ENCODE data around the gene ERVK3-1. TPM values are rescaled to one million over a fixed set of nuclear protein-coding genes. Genes with fewer than 3 reads are reported as not detected.

ERVK3-1 gene
- polyA plus RNA-seq, 3 donors: 34.6 to 61.5 (median 38.8) TPM

- H3K27ac Mint-ChIP-seq: no peak overlapping the region
- H3K4me3 ChIP-seq (replicated peaks in 1 of 3; ENCODE audit: low read depth in 2 of 3, low read length in 3 of 3): peak overlapping the region in 1 of 3 experiments; percentile 47
- no peaks in the 10 kb centered on the region for H3K27me3 ChIP-seq (ENCODE audit: control insufficient read depth in 2 of 2, insufficient read depth in 2 of 2, low read length in 2 of 2)
- intact Hi-C loops (cut with micrococcal nuclease): no loop called here
- peaks cover 60 to 99% (median 98%) of the 10 kb centered on the region in 7 donors for H3K9me3 Mint-ChIP-seq
- no peaks in the 10 kb centered on the region for H3K79me2 ChIP-seq (ENCODE audit: insufficient read depth, low read length)
- H3K9ac ChIP-seq (ENCODE audit: insufficient read depth, low read length, poor library complexity, severe bottlenecking): no peak overlapping the region
- H3K36me3 Mint-ChIP-seq: peaks cover 54 to 92% of the 10 kb centered on the region in 2 donors
- H3K4me2 ChIP-seq (replicated peaks; ENCODE audit: extremely low read depth, low read length, poor library complexity, severe bottlenecking): no peak overlapping the region
- peaks cover 91 to 97% of the 10 kb centered on the region in 2 donors for H3K9me3 ChIP-seq (replicated peaks in 1 of 2; ENCODE audit: control insufficient read depth in 1 of 2, insufficient read depth in 1 of 2, low read length in 2 of 2)
- WGBS (ENCODE audit: insufficient coverage): 98% methylated on average over 16 of the region's 22 CpGs
- H3K27me3 Mint-ChIP-seq (ENCODE audit: low read depth in 3 of 3): no peaks in the 10 kb centered on the region
- H3K4me1 ChIP-seq (ENCODE audit: control insufficient read depth in 1 of 2, insufficient read depth in 2 of 2, low read length in 2 of 2): no peaks in the 10 kb centered on the region
- no peaks in the 10 kb centered on the region for H4K20me1 ChIP-seq (ENCODE audit: insufficient read depth, low read length)
- no peak for DNase-seq
- no peak overlapping the region for H3K4me3 Mint-ChIP-seq
- H3K4me1 Mint-ChIP-seq: no peaks in the 10 kb centered on the region
- peaks cover 32 to 89% of the 10 kb centered on the region in 2 donors for H3K36me3 ChIP-seq (replicated peaks in 1 of 2; ENCODE audit: control insufficient read depth in 1 of 2, insufficient read depth in 2 of 2, low read length in 2 of 2)
- no peak overlapping the region for H3K27ac ChIP-seq (ENCODE audit: low read depth in 1 of 2, low read length in 2 of 2)
- TF ChIP-seq, protein P1, sequence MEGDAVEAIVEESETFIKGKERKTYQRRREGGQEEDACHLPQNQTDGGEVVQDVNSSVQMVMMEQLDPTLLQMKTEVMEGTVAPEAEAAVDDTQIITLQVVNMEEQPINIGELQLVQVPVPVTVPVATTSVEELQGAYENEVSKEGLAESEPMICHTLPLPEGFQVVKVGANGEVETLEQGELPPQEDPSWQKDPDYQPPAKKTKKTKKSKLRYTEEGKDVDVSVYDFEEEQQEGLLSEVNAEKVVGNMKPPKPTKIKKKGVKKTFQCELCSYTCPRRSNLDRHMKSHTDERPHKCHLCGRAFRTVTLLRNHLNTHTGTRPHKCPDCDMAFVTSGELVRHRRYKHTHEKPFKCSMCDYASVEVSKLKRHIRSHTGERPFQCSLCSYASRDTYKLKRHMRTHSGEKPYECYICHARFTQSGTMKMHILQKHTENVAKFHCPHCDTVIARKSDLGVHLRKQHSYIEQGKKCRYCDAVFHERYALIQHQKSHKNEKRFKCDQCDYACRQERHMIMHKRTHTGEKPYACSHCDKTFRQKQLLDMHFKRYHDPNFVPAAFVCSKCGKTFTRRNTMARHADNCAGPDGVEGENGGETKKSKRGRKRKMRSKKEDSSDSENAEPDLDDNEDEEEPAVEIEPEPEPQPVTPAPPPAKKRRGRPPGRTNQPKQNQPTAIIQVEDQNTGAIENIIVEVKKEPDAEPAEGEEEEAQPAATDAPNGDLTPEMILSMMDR (IDR thresholded peaks at IDR 0.05): no peak
- H2AFZ ChIP-seq (ENCODE audit: insufficient read depth, low read depth, low read length, poor library complexity, severe bottlenecking): no peak overlapping the region
Measured at GRCh38 chr19:58294743-58295374, 10.3 kb upstream of the ERVK3-1 start.

DNA sequence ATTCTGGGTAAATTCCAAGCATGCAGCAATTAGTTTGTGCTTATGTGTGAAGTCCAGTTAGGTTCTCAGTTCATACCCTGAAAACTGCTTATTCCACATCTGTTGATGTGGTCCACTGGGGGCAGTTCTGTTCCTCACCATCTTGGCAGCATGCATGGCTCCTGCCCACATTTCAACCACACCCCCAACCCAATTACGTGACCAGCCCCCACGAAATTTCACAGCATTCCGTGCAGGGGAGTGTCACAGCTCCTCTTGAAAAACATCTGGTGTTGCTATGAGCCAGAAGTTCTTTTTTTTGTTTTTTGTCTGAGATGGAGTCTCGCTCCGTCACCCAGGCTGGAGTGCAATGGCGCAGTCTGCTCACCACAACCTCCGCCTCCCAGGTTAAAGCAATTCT lies 9.1 kb upstream of the ERVK3-1 start:
- no peak overlapping the region for H3K4me3 Mint-ChIP-seq
- no peak overlapping the region for H3K27ac Mint-ChIP-seq
- no peak overlapping the region for H2AFZ ChIP-seq (ENCODE audit: insufficient read depth, low read depth, low read length, poor library complexity, severe bottlenecking)
- H3K9ac ChIP-seq (ENCODE audit: insufficient read depth, low read length, poor library complexity, severe bottlenecking): no peak overlapping the region
- no peak for DNase-seq
- no peaks in the 10 kb centered on the region for H3K79me2 ChIP-seq (ENCODE audit: insufficient read depth, low read length)
- peaks cover 97 to 98% of the 10 kb centered on the region in 2 donors for H3K9me3 ChIP-seq (replicated peaks in 1 of 2; ENCODE audit: control insufficient read depth in 1 of 2, insufficient read depth in 1 of 2, low read length in 2 of 2)
- H3K4me1 Mint-ChIP-seq: no peaks in the 10 kb centered on the region
- H3K4me1 ChIP-seq (ENCODE audit: control insufficient read depth in 1 of 2, insufficient read depth in 2 of 2, low read length in 2 of 2): no peaks in the 10 kb centered on the region
- no peaks in the 10 kb centered on the region for H3K27me3 ChIP-seq (ENCODE audit: control insufficient read depth in 2 of 2, insufficient read depth in 2 of 2, low read length in 2 of 2)
- H3K27me3 Mint-ChIP-seq (ENCODE audit: low read depth in 3 of 3): no peaks in the 10 kb centered on the region
- H3K27ac ChIP-seq (ENCODE audit: low read depth in 1 of 2, low read length in 2 of 2): no peak overlapping the region
- peaks cover 25 to 90% of the 10 kb centered on the region in 2 donors for H3K36me3 ChIP-seq (replicated peaks in 1 of 2; ENCODE audit: control insufficient read depth in 1 of 2, insufficient read depth in 2 of 2, low read length in 2 of 2)
- no peaks in the 10 kb centered on the region for H4K20me1 ChIP-seq (ENCODE audit: insufficient read depth, low read length)
- H3K9me3 Mint-ChIP-seq: peaks cover 68 to 98% (median 96%) of the 10 kb centered on the region in 7 donors
- WGBS (ENCODE audit: insufficient coverage): no CpG with 5 or more reads among the region's 7 CpGs
- H3K4me2 ChIP-seq (replicated peaks; ENCODE audit: extremely low read depth, low read length, poor library complexity, severe bottlenecking): no peak overlapping the region
- H3K36me3 Mint-ChIP-seq: peaks cover 58 to 92% of the 10 kb centered on the region in 2 donors
- intact Hi-C loops (cut with micrococcal nuclease): no loop called here
- TF ChIP-seq, protein P1 (IDR thresholded peaks at IDR 0.05): no peak
- no peak overlapping the region for H3K4me3 ChIP-seq (replicated peaks in 1 of 3; ENCODE audit: low read depth in 2 of 3, low read length in 3 of 3)

Data from CD14-positive monocyte (primary cell).